Right ventricle myocardium inferior (tissue), 1 donor: ENCODE data around the gene XRN1. TPM values are rescaled to one million over a fixed set of nuclear protein-coding genes. Genes with fewer than 3 reads are reported as not detected.
"Not testable (repeated sequence)": the region's sequence is repeated elsewhere in the genome, so short reads cannot be mapped to it uniquely, and the experiment has no call there.

Source experiments
- ATAC-seq: fragments of 200-7000 bp; cut with Tn5 transposase; one replicate; pipeline ENCODE4 v1.9.1; 2020; ENCODE audit warnings: mild to moderate bottlenecking, moderate library complexity
- DNase-seq: peaks from one replicate; pipeline ENCODE4 v3.0.0; 2021; ENCODE audit errors: missing footprints
- intact Hi-C: fragments of 100-400 bp; cut with DNase I; formaldehyde crosslinking; loops from one replicate; pipeline ENCODE4 v1.11.0; 2022
- total RNA-seq: library from RNA; stranded (reverse); fragmentation: NEBNext Ultra II Directional; extraction: Animal tissue kit (Norgen Biotek cat#: 25700); gene quantifications from one replicate; pipeline ENCODE4 v1.2.1, GENCODE V29; 2021
- donor health status: DM: no; HTN: yes; CAD: no; lungs with severe emphysema.

The XRN1 gene
- total RNA-seq, 1 donor from 2014 or later = 13.2 TPM

GRCh38 chr3:142356818-142357217 is 91.0 kb downstream of the XRN1 start:
- intact Hi-C loops = loop anchor here (10.0 kb wide), 1 partner anchor 48 kb away; no protein-coding TSS in a partner anchor
- no peak for DNase-seq
- no peak for ATAC-seq

- intact Hi-C loops = loop anchor here (10.0 kb wide), 1 partner anchor 49 kb away; no protein-coding TSS in a partner anchor
- no peak for ATAC-seq
- no peak for DNase-seq
Measured at GRCh38 chr3:142355692-142356091, 92.1 kb downstream of the XRN1 start.

GRCh38 chr3:142354076-142354475 is 93.8 kb downstream of the XRN1 start:
- DNase-seq = no peak
- intact Hi-C loops = loop anchor here (10.0 kb wide), 1 partner anchor 51 kb away; no protein-coding TSS in a partner anchor

GRCh38 chr3:142353571-142353970 is 94.3 kb downstream of the XRN1 start:
- intact Hi-C loops = loop anchor here (10.0 kb wide), 1 partner anchor 51 kb away; no protein-coding TSS in a partner anchor
- ATAC-seq = no peak
- no peak for DNase-seq

More at GRCh38 chr3:142354076-142354475, 93.8 kb downstream of the XRN1 start:
- no peak for ATAC-seq

GRCh38 chr3:142352698-142353097 is 95.1 kb downstream of the XRN1 start:
- intact Hi-C loops = loop anchor here (10.0 kb wide), 1 partner anchor 52 kb away; no protein-coding TSS in a partner anchor
- ATAC-seq, DNase-seq: not testable (repeated sequence)

- DNase-seq (no peak), ATAC-seq (no peak)
- intact Hi-C loops = no loop called here
Measured at GRCh38 chr3:142348460-142348859, 99.4 kb downstream of the XRN1 start.

GRCh38 chr3:142337994-142338393 is 109.8 kb downstream of the XRN1 start:
- intact Hi-C loops = no loop called here
- DNase-seq = no peak
- peak; percentile 28 for ATAC-seq

GRCh38 chr3:142332390-142332789 is 115.4 kb downstream of the XRN1 start:
- intact Hi-C loops = no loop called here
- ATAC-seq (no peak), DNase-seq (no peak)

GRCh38 chr3:142324275-142324953 is 123.4 kb downstream of the XRN1 start:
- DNase-seq = not testable (repeated sequence)

GRCh38 chr3:142319912-142320311 is 127.9 kb downstream of the XRN1 start:
- intact Hi-C loops = no loop called here
- ATAC-seq (no peak), DNase-seq (no peak)

More at GRCh38 chr3:142324275-142324953, 123.4 kb downstream of the XRN1 start:
- ATAC-seq, intact Hi-C loops: not testable (repeated sequence)

GRCh38 chr3:142319094-142319493 is 128.7 kb downstream of the XRN1 start:
- ATAC-seq = no peak
- intact Hi-C loops = no loop called here

GRCh38 chr3:142318331-142318730 is 129.5 kb downstream of the XRN1 start:
- no peak for ATAC-seq
- no peak for DNase-seq
- intact Hi-C loops = no loop called here

More at GRCh38 chr3:142319094-142319493, 128.7 kb downstream of the XRN1 start:
- DNase-seq = no peak

- DNase-seq, intact Hi-C loops, ATAC-seq: not testable (repeated sequence)
Measured at GRCh38 chr3:142315978-142316388, 131.9 kb downstream of the XRN1 start.

- no peak for DNase-seq
- intact Hi-C loops = no loop called here
- no peak for ATAC-seq
Measured at GRCh38 chr3:142315083-142315482, 132.8 kb downstream of the XRN1 start.

GRCh38 chr3:142310439-142310838 is 137.4 kb downstream of the XRN1 start:
- ATAC-seq (no peak), DNase-seq (no peak)
- intact Hi-C loops = no loop called here

- ATAC-seq, intact Hi-C loops, DNase-seq: not testable (repeated sequence)
Measured at GRCh38 chr3:142302847-142303246, 145.0 kb downstream of the XRN1 start.

- ATAC-seq (no peak), DNase-seq (no peak)
- intact Hi-C loops = no loop called here
Measured at GRCh38 chr3:142298626-142299025, 149.2 kb downstream of the XRN1 start.

GRCh38 chr3:142296507-142296906 is 151.3 kb downstream of the XRN1 start:
- intact Hi-C loops = no loop called here
- DNase-seq = no peak
- ATAC-seq = no peak

- no peak for ATAC-seq
- intact Hi-C loops = no loop called here
- no peak for DNase-seq
Measured at GRCh38 chr3:142287866-142288638, 159.8 kb downstream of the XRN1 start.

GRCh38 chr3:142285083-142285517 is 162.7 kb downstream of the XRN1 start:
- ATAC-seq = no peak
- intact Hi-C loops = no loop called here

More at GRCh38 chr3:142285083-142285517, 162.7 kb downstream of the XRN1 start:
- no peak for DNase-seq
